ENCODE results near the gene LDB2.

The LDB2 gene

GRCh38 chr4:16802044-16802443, 96.4 kb downstream of the LDB2 start:
- DNase-seq (ENCODE audit: low spot score), result no peak

- no peak for DNase-seq (ENCODE audit: low spot score)
Measured at GRCh38 chr4:16801356-16801755, 97.1 kb downstream of the LDB2 start.

- DNase-seq (ENCODE audit: low spot score), result peak; percentile 75
Measured at GRCh38 chr4:16794816-16795445, 103.5 kb downstream of the LDB2 start.

GRCh38 chr4:16791460-16791859, 107.0 kb downstream of the LDB2 start:
- DNase-seq (ENCODE audit: low spot score), result no peak

- DNase-seq (ENCODE audit: low spot score), result no peak
Measured at GRCh38 chr4:16790508-16790907, 107.9 kb downstream of the LDB2 start.

GRCh38 chr4:16788868-16789267, 109.6 kb downstream of the LDB2 start:
- no peak for DNase-seq (ENCODE audit: low spot score)

GRCh38 chr4:16785793-16786527, 112.5 kb downstream of the LDB2 start:
- DNase-seq (ENCODE audit: low spot score), result peak; percentile 24

- DNase-seq (ENCODE audit: low spot score), result no peak
Measured at GRCh38 chr4:16783119-16783518, 115.3 kb downstream of the LDB2 start.

GRCh38 chr4:16779028-16779675, 119.3 kb downstream of the LDB2 start:
- peak; percentile 14 for DNase-seq (ENCODE audit: low spot score)

- DNase-seq (ENCODE audit: low spot score), result no peak
Measured at GRCh38 chr4:16777726-16778125, 120.7 kb downstream of the LDB2 start.

GRCh38 chr4:16775411-16776154, 122.9 kb downstream of the LDB2 start:
- no peak for DNase-seq (ENCODE audit: low spot score)

GRCh38 chr4:16772366-16772850, 126.0 kb downstream of the LDB2 start:
- no peak for DNase-seq (ENCODE audit: low spot score)

- DNase-seq (ENCODE audit: low spot score), result no peak
Measured at GRCh38 chr4:16770710-16771285, 127.6 kb downstream of the LDB2 start.

GRCh38 chr4:16767861-16768260, 130.6 kb downstream of the LDB2 start:
- DNase-seq (ENCODE audit: low spot score), result no peak

GRCh38 chr4:16767251-16767650, 131.2 kb downstream of the LDB2 start:
- no peak for DNase-seq (ENCODE audit: low spot score)

GRCh38 chr4:16765546-16765945, 132.9 kb downstream of the LDB2 start:
- no peak for DNase-seq (ENCODE audit: low spot score)

- DNase-seq (ENCODE audit: low spot score), result no peak
Measured at GRCh38 chr4:16764622-16765021, 133.8 kb downstream of the LDB2 start.

GRCh38 chr4:16760617-16761363, 137.7 kb downstream of the LDB2 start:
- DNase-seq (ENCODE audit: low spot score), result no peak

- no peak for DNase-seq (ENCODE audit: low spot score)
Measured at GRCh38 chr4:16759931-16760582, 138.4 kb downstream of the LDB2 start.

- DNase-seq (ENCODE audit: low spot score), result no peak
Measured at GRCh38 chr4:16758816-16759215, 139.6 kb downstream of the LDB2 start.

- DNase-seq (ENCODE audit: low spot score), result no peak
Measured at GRCh38 chr4:16758255-16758654, 140.2 kb downstream of the LDB2 start.
